CD4-positive, alpha-beta T cell (primary cell): ENCODE results near the gene DIP2C. TPM values are rescaled to one million over a fixed set of nuclear protein-coding genes. Genes with fewer than 3 reads are reported as not detected.

Experiments
- ATAC-seq: fragments of 200-7000 bp; cut with Tn5 transposase; one replicate; pipeline ENCODE4 v1.10.0; 2022; ENCODE audit warnings: mild to moderate bottlenecking; ENCODE audit not compliant: poor library complexity
- CTCF ChIA-PET: fragments of 350-600 bp; sonication (Branson Sonifier 250); formaldehyde crosslinking; loops from one replicate; lab custom pipeline; 2021; ENCODE audit warnings: antibody characterized with exemption, inconsistent platforms; lab: Charles Lee
- POLR2A ChIA-PET: fragments of 350-600 bp; sonication (Branson Sonifier 250); formaldehyde crosslinking; loops from one replicate; lab custom pipeline; 2021; ENCODE audit warnings: antibody characterized with exemption, inconsistent platforms; lab: Charles Lee
- DNase-seq, 14 experiments: peaks; one replicate each; pipeline ENCODE4 v3.0.0-alpha.2; 2013 to 2020; ENCODE audit warnings: mixed read lengths in 2 of 14
- H3K27ac ChIP-seq, 2 donors: one replicate each; pipeline versions ENCODE4 v1.5.1 to v1.7.0; 2013; ENCODE audit warnings: low read length in 2 of 2, low read depth in 1 of 2, mild to moderate bottlenecking in 1 of 2
- H3K27me3 ChIP-seq, 2 experiments: 1 replicate in 1 of 2; 2 replicates in 1 of 2; pipeline versions ENCODE4 v1.6.1 to v1.7.0; 2013; ENCODE audit warnings: low read length in 2 of 2, control low read depth in 1 of 2, mild to moderate bottlenecking in 1 of 2, moderate library complexity in 1 of 2; ENCODE audit not compliant: insufficient read depth in 2 of 2, control insufficient read depth in 1 of 2
- H3K36me3 ChIP-seq: one replicate; pipeline ENCODE4 v1.6.1; 2013; ENCODE audit warnings: low read length, control low read depth; ENCODE audit not compliant: insufficient read depth
- H3K4me1 ChIP-seq: one replicate; pipeline ENCODE4 v1.6.1; 2013; ENCODE audit warnings: low read length, control low read depth; ENCODE audit not compliant: insufficient read depth
- H3K4me3 ChIP-seq: one replicate; pipeline ENCODE4 v1.5.1; 2013; ENCODE audit warnings: mild to moderate bottlenecking, low read length, moderate library complexity
- H3K9me3 ChIP-seq, 2 experiments: 1 replicate in 1 of 2; 2 replicates in 1 of 2; pipeline versions ENCODE4 v1.6.1 to v1.7.0; 2013; ENCODE audit warnings: low read length in 2 of 2, mild to moderate bottlenecking in 2 of 2, control low read depth in 1 of 2, moderate library complexity in 1 of 2; ENCODE audit not compliant: control insufficient read depth in 1 of 2, insufficient read depth in 1 of 2
- H3K27ac Mint-ChIP-seq: one replicate; pipeline ENCODE4 v1.8.0; 2020; ENCODE audit warnings: mixed read lengths
- H3K27me3 Mint-ChIP-seq: one replicate; pipeline ENCODE4 v1.8.0; 2021; ENCODE audit warnings: mixed read lengths
- H3K36me3 Mint-ChIP-seq: one replicate; pipeline ENCODE4 v1.8.0; 2021; ENCODE audit warnings: low read depth, mixed read lengths
- H3K4me1 Mint-ChIP-seq: one replicate; pipeline ENCODE4 v1.8.0; 2021; ENCODE audit warnings: low read depth, mixed read lengths
- H3K4me3 Mint-ChIP-seq: one replicate; pipeline ENCODE4 v1.8.0; 2020; ENCODE audit warnings: mild to moderate bottlenecking, mixed read lengths
- H3K9me3 Mint-ChIP-seq: one replicate; pipeline ENCODE4 v1.8.0; 2020; ENCODE audit warnings: mixed read lengths
- CTCF ChIP-seq: fragments of 200-600 bp; IDR thresholded peaks from one replicate; pipeline ENCODE4 v1.8.0; 2022; ENCODE audit warnings: antibody characterized with exemption, mild to moderate bottlenecking
- intact Hi-C, 2 experiments: fragments of 100-400 bp; cut with DNase I in 1 of 2; cut with micrococcal nuclease in 1 of 2; formaldehyde crosslinking; loops; one replicate each; pipeline versions ENCODE4 v1.15.1 to v1.9.0; 2023 to 2025; cut with DNase I, micrococcal nuclease
- total RNA-seq, 174 experiments: library from RNA in 2 of 174; stranded (reverse) in 2 of 174; gene quantifications; one replicate each; pipeline ENCODE4 v1.2.3 and lab custom pipeline; 2021 to 2026

Gene DIP2C
- total RNA-seq, 2 experiments from 2014 or later: 4.1 TPM

GRCh38 chr10:459743-460142 lies 229.7 kb downstream of the DIP2C start:
- CTCF ChIA-PET: no interaction called here
- no peaks in the 10 kb centered on the region for H3K9me3 ChIP-seq
- H3K4me1 Mint-ChIP-seq: peaks cover 35% of the 10 kb centered on the region
- intact Hi-C loops: no loop called here
- no peaks in the 10 kb centered on the region for H3K27me3 ChIP-seq
- ATAC-seq: no peak
- H3K36me3 Mint-ChIP-seq: peaks cover 20% of the 10 kb centered on the region
- POLR2A ChIA-PET: interaction anchor here (1.0 to 2.0 kb wide), 3 partner anchors 9 to 25 kb away, joined by 7 to 10 read pairs (median 9); no protein-coding TSS in a partner anchor
- H3K4me1 ChIP-seq: peaks cover 14% of the 10 kb centered on the region
- no peak for TF ChIP-seq CTCF
- DNase-seq: no peak
- no peaks in the 10 kb centered on the region for H3K36me3 ChIP-seq
- H3K27ac Mint-ChIP-seq: peak overlapping the region; percentile 34
- H3K4me3 ChIP-seq: no peak overlapping the region
- no peaks in the 10 kb centered on the region for H3K9me3 Mint-ChIP-seq
- no peaks in the 10 kb centered on the region for H3K27me3 Mint-ChIP-seq
- H3K27ac ChIP-seq: no peak overlapping the region
- no peak overlapping the region for H3K4me3 Mint-ChIP-seq

- Mint-ChIP-seq H3K27ac (no peak overlapping the region), H3K9me3 (no peaks in the 10 kb centered on the region), H3K27me3 (no peaks in the 10 kb centered on the region), H3K4me3 (no peak overlapping the region), H3K36me3 (peaks cover 8% of the 10 kb centered on the region), H3K4me1 (peaks cover 46% of the 10 kb centered on the region)
- H3K4me1 ChIP-seq: peaks cover 22% of the 10 kb centered on the region
- H3K27me3 ChIP-seq: no peaks in the 10 kb centered on the region
- DNase-seq (no peak), ATAC-seq (no peak)
- ChIA-PET POLR2A (no interaction called here), CTCF (no interaction called here)
- intact Hi-C loops: no loop called here
- no peaks in the 10 kb centered on the region for H3K36me3 ChIP-seq
- no peak overlapping the region for H3K27ac ChIP-seq
- no peaks in the 10 kb centered on the region for H3K9me3 ChIP-seq
- H3K4me3 ChIP-seq: no peak overlapping the region
- TF ChIP-seq CTCF: no peak
Measured at GRCh38 chr10:458421-458851, 231.0 kb downstream of the DIP2C start.

- POLR2A ChIA-PET: interaction anchor here (1.6 kb wide), 1 partner anchor 14 kb away, joined by 6 read pairs; no protein-coding TSS in a partner anchor
- ATAC-seq: no peak
Measured at GRCh38 chr10:456486-456885, 233.0 kb downstream of the DIP2C start.

More at GRCh38 chr10:456486-456885, 233.0 kb downstream of the DIP2C start:
- Mint-ChIP-seq H3K27me3 (no peaks in the 10 kb centered on the region), H3K36me3 (no peaks in the 10 kb centered on the region), H3K4me3 (no peak overlapping the region), H3K4me1 (peaks cover 55% of the 10 kb centered on the region), H3K9me3 (no peaks in the 10 kb centered on the region), H3K27ac (peak overlapping the region; percentile 27)
- Histone ChIP-seq H3K4me3 (no peak overlapping the region), H3K9me3 (no peaks in the 10 kb centered on the region), H3K36me3 (no peaks in the 10 kb centered on the region), H3K27me3 (no peaks in the 10 kb centered on the region), H3K4me1 (peaks cover 42% of the 10 kb centered on the region), H3K27ac (no peak overlapping the region)
- intact Hi-C loops: no loop called here
- CTCF ChIA-PET: no interaction called here
- TF ChIP-seq CTCF: no peak
- DNase-seq: no peak
